HG02852 (cell line): ENCODE data around the gene PREX1.

Source experiments
- ATAC-seq: cut with Tn5 transposase; IDR thresholded peaks from one replicate; pipeline ENCODE4 v1.9.1; 2021; ENCODE audit warnings: mild to moderate bottlenecking, moderate library complexity; ENCODE audit not compliant: unreplicated experiment

PREX1 gene

DNA sequence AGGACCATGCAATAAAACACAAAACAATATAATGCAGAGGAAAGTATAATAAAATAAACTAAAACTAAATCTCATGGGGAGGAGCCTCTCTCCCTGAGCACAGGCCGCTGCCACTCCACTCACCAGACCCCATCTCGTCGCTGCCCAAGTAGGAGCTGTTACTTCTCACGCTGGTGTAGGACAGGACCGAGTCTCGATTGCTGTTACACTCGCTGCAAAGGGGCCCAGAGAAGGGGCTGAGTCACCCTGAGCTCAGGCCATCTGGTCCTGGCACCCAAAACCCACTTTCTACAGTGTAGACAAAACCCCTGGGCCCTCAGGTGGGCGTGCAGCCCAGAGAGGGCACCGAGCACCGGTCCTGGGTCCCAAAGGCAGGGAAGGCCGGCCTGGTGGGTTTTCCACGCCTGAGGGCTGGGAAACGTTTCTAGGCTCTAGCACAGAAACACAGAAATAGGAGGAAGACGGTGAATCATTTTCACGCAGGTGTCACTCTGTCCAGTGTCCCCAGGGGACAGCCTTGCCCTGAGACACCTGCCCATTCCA, 183.4 kb downstream of the PREX1 start:
- no peak for ATAC-seq

DNA sequence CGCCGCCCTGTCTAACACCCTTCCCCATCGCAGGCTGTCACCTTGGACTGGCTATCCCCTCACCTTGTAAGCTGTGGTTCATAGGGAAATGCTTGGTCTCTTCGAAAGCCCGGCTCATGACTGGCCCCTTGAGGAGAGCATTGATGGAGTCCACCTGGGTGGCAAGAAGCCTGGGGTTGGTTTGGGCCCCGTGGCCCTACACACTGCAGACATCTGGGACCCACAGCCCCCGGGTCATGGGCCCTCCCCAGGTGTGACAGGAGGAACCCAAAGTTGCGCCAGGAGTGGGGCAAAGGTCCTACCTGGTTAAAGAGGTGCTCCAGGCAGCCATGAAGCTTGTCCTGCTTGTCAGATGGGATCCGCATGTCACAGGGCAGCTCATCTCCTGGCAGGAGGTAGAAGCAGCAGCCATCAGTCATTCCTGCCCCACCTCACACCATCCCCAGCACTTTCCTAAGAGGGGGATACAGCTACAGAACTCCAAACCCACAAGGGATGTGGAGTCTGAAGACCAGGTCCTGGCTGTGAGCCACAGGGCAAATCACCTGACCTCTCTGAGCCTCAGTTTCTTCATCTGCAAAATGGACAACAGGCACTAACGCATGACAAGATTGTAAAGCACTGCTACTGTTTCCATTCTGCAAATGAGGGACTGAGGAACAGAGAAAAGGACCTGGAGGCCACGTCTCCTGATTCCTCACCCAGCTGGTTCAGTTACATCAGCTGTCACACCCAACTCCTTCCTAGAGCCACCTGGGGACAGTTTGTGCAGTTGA, 185.5 kb downstream of the PREX1 start:
- ATAC-seq, result no peak

GRCh38 chr20:48640871-48641270, 186.9 kb downstream of the PREX1 start:
- ATAC-seq, result no peak

- no peak for ATAC-seq
Measured at GRCh38 chr20:48639899-48640298, 187.9 kb downstream of the PREX1 start.

GRCh38 chr20:48638546-48638945, 189.3 kb downstream of the PREX1 start:
- ATAC-seq, result no peak

- no peak for ATAC-seq
Measured at GRCh38 chr20:48637461-48637860, 190.3 kb downstream of the PREX1 start.

DNA sequence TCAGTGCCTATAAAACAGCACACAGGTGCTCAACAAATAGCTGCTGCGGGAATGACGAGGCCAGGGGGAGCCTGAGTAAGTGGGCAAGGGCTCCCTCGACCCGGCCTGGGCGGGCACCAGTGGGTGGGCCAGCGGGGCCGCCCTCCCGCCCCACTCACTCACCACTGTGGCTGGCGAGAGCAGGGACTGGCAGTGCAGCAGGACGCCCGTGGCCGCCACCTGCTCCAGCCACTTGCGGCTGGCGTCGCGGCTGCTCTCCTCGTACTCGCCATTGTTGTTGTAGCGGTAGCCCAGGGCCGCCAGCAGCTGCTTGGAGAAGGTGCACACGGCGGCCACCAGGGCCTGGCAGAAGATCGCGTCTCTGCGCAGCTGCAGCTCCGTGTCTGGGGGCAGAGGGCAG, 191.5 kb downstream of the PREX1 start:
- no peak for ATAC-seq

- ATAC-seq, result no peak
Measured at GRCh38 chr20:48635791-48636267, 192.0 kb downstream of the PREX1 start.

GRCh38 chr20:48635361-48635760, 192.4 kb downstream of the PREX1 start:
- ATAC-seq, result no peak

DNA sequence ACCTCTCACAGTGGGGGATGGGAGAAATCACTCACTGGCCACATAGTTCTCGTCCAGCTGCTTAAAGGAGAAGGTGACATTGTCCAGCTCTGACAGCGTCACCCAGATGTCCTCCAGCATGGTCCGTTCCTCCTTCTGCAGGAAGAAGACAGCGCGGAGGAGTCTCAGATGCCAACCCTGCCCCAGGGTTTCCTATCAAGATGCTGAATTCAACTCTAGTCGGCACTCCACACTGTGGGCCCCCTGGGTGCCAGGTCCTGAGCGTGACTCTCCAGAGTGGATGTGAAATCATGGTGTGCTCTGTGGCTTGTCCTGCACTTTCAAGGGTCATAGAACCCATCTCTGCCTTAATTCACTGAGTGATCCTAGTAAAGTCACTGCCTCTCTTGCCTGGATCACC, 193.2 kb downstream of the PREX1 start:
- ATAC-seq, result no peak

GRCh38 chr20:48633620-48634257, 194.1 kb downstream of the PREX1 start:
- no peak for ATAC-seq

DNA sequence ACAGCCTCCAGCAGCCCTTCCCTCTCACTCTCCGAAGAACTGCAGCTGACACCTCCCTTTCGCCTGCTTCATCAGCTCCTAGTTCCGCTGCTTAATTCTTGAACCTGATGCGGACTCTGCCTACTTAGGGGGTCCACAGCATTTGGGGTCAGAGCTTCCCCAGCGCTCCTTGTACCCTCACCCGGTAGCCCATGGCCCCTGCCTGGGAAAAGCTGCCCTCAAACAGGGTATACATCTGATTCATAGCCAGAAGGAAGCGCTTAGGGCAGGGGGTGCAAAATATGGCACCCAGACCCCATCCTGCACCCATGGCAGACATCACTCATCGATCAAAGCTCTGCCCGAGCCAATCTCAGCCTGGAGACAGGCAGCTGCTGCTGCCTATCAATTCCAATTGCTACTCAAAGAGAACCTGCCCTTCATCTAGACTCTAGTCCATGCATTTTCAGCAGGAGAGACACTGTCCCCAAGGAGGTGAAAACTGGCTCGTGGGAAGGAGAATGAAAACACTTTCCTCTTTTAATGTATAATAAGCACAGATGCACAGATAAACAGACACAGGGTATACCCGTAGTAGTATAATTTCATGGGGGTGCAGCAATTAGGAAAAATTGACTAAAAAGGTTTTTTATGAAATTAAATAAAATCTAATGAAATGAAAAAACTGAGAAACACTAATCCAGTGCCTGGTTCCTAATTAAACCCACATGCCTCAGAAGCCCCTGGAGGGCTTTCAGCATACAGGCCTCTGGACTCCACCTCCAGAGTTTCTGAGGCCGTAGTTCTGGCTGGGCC, 194.8 kb downstream of the PREX1 start:
- ATAC-seq, result no peak

DNA sequence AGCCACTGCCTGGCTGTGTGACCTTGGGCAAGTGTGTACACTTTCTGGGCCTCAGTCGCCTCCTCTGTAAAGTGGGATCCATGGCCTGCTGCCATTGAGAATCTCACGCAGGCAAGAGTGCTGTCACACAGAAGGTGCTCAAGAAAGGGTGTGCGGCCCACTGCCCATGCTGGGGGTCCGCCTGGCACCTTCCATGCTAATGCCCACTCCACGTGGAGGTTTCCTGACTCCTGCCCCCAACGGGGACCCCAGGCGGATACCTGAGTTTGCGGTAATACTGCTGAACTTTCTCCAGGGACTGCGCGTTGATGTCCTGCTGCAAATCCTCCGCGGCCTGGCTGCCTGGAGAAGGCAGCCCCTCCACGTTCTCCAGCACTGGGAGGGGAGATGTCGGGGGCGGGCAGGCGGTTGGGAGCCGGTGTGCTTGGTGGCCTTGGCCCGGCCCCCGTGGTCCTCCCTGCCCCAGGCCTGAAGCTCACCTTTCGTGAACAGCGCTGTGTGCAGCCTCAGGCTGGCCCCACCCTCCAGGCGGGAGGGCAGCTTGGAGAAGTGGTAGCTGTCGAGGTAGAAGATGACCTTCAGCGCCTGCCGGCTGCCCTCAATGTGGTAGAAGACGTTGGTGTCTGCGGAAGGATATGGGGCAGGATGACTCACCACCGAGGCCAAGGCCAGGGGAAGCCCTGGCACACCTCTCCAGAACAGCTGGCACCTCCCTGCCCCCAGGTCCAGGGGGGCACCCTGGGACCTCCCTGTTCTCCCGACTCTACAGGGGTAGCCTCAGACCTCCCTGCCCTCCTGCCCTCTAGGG, 195.6 kb downstream of the PREX1 start:
- ATAC-seq, result no peak

DNA sequence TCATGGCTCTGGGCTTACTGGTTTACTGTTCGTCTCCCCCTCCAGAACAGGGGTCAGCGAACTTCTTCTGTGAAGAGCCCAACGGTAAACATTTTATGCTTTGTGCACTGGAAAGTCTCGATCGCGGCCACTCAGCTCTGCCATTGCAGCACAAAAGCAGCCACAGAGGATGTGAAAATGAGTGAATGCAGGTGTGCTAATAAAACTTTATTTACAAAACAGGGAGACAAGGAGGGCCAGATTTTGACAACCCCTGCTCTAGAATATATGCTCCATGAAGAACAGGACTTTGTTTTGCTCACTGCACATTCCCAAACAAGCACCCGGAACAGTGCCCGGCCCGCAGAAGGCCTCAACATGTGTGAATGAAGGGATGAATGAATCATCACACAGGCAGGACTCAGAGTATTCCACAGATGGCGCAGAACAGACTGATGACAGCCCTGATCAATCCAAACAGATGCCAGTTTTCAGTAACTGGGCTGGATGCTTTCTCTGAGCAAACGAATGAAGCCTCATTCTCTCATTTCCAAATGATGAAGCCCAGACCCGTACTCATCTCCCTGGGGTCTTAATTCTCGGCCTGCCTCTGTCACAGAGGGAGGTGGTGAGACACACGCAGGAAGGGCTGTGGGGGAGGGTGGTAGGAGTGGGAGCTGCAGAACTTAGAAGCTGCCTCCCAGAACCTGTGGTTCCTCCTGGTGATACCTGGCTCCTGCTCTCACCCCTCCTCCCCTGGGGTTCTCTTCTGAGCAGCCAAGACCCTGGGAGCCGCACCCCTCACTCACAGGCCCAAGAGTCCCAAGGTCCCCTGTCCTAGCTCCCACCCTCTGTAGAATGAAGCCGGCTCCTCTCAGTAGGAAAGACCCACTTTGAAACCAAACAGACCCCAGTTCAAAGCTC, 196.4 kb downstream of the PREX1 start:
- no peak for ATAC-seq

- no peak for ATAC-seq
Measured at GRCh38 chr20:48630342-48631075, 197.3 kb downstream of the PREX1 start.

- no peak for ATAC-seq
Measured at GRCh38 chr20:48629960-48630315, 197.9 kb downstream of the PREX1 start.

- ATAC-seq, result no peak
Measured at GRCh38 chr20:48629069-48629959, 198.5 kb downstream of the PREX1 start.

- ATAC-seq, result no peak
Measured at GRCh38 chr20:48627737-48628128, 200.1 kb downstream of the PREX1 start.
